Activated CD8-positive, alpha-beta memory T cell treated with anti-CD3 and anti-CD28 coated beads for 48 hours (primary cell): ENCODE data around the gene AQP9.

Experiments
- DNase-seq, 3 experiments: peaks; one replicate each; pipeline ENCODE4 v3.0.0-alpha.2; 2020; ENCODE audit warnings: low read depth in 2 of 3, low spot score in 2 of 3

Gene AQP9

DNA sequence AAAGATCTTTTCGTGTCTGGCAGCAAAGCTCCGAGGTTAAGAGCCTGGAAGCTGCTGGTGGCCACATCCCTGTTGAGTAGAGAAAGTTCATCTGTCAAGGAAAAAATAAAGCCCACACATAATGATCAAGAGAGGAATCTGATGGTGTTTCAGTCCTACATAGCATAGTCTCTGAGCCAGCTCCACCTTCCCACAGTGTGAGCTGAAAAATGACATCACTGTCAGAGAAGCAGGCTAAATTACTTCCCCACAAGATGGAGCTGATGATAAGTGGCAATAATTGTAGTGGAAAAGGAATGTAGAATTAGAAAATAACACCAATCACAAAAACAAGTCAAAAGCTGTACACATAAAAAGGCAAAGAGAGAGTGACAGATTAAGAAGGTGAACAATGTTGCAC lies 84.5 kb downstream of the AQP9 start:
- no peak for DNase-seq

DNA sequence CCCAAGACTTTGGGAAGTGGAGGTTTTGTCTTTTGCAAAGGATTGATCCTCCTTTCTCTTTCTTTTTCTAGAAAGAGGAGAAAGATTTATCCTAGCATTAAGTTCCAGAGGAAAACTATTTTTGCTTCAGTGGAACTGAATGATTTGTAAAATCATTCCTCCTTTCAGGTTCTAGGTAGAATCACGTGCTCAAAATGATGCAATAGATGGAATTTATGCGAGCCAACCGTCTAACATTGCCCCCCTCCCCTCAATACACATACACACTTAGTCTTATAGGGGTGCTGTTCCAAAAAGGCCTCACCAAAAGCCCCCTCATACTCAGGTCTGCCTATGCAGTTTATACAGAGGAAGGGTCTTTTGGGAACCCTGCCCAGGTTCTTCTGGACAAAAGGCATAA lies 85.3 kb downstream of the AQP9 start:
- DNase-seq: no peak

- DNase-seq: no peak
Measured at GRCh38 chr15:58224068-58224467, 85.9 kb downstream of the AQP9 start.

- DNase-seq: peak; percentile 9 to 40 (median 23)
Measured at GRCh38 chr15:58227706-58228543, 89.7 kb downstream of the AQP9 start.

DNA sequence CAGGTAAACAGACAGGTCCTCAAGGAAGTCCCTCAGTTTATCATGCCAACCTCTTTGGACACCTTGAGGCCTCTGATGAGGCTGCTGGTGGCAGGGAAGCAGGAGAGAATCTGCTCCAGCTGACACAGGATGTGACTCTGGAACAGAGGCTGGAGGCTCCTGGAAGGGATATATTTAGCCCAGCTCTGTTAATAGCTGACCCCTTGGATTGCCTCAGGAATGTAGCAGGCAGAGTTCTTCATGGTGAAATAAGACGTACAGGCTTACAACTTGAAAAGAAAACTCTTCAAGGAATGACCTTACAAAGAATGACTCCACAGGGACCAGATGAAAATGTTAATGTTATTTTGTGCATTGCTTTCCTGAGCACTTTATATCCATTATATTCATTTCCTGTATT lies 90.5 kb downstream of the AQP9 start:
- no peak for DNase-seq

- DNase-seq: no peak
Measured at GRCh38 chr15:58229297-58229768, 91.2 kb downstream of the AQP9 start.

- DNase-seq: no peak
Measured at GRCh38 chr15:58232281-58233065, 94.3 kb downstream of the AQP9 start.

GRCh38 chr15:58233341-58233740 lies 95.2 kb downstream of the AQP9 start:
- DNase-seq: no peak
